H9 (cell line): Measurements from ENCODE around the gene PSMB7. TPM values are rescaled to one million over a fixed set of nuclear protein-coding genes. Genes with fewer than 3 reads are reported as not detected.

Experiments
- DNase-seq: peaks from one replicate; pipeline ENCODE4 v3.0.0-alpha.2; 2017
- H2AFZ ChIP-seq: one replicate; pipeline ENCODE4 v1.6.1; 2013; ENCODE audit warnings: mild to moderate bottlenecking, low read length, control low read depth, moderate library complexity
- H2AK5ac ChIP-seq: 2 replicates; pipeline ENCODE4 v1.6.1; 2013; ENCODE audit warnings: low read length, control low read depth, mixed read lengths; ENCODE audit not compliant: insufficient read length
- H2BK120ac ChIP-seq: one replicate; pipeline ENCODE4 v1.6.1; 2013; ENCODE audit warnings: low read depth, mild to moderate bottlenecking, low read length, control low read depth, inconsistent platforms; ENCODE audit not compliant: poor library complexity, severe bottlenecking
- H2BK12ac ChIP-seq: 2 replicates; pipeline ENCODE4 v1.6.1; 2013; ENCODE audit warnings: low read length, control low read depth, mixed read lengths, low read depth; ENCODE audit not compliant: insufficient read length
- H2BK15ac ChIP-seq: 2 replicates; pipeline ENCODE4 v1.6.1; 2013; ENCODE audit warnings: low read depth, low read length, control low read depth
- H2BK20ac ChIP-seq: one replicate; pipeline ENCODE4 v1.6.1; 2013; ENCODE audit warnings: low read depth, mild to moderate bottlenecking, low read length, control low read depth, inconsistent platforms; ENCODE audit not compliant: poor library complexity, severe bottlenecking
- H2BK5ac ChIP-seq: 2 replicates; pipeline ENCODE4 v1.6.1; 2013; ENCODE audit warnings: low read length, control low read depth, mixed read lengths; ENCODE audit not compliant: insufficient read length
- H3K14ac ChIP-seq: 2 replicates; pipeline ENCODE4 v1.6.1; 2013; ENCODE audit warnings: low read length, control low read depth; ENCODE audit not compliant: insufficient read depth
- H3K18ac ChIP-seq: 2 replicates; pipeline ENCODE4 v1.6.1; 2013; ENCODE audit warnings: low read depth, mild to moderate bottlenecking, mixed read lengths, low read length, control low read depth; ENCODE audit not compliant: insufficient read length
- H3K23ac ChIP-seq: 2 replicates; pipeline ENCODE4 v1.6.1; 2013; ENCODE audit warnings: low read length, control low read depth, mixed read lengths, low read depth; ENCODE audit not compliant: insufficient read length
- H3K23me2 ChIP-seq: 2 replicates; pipeline ENCODE4 v1.6.1; 2013; ENCODE audit warnings: low read depth, mild to moderate bottlenecking, mixed read lengths, low read length, control low read depth; ENCODE audit not compliant: insufficient read length, poor library complexity, severe bottlenecking
- H3K27ac ChIP-seq: 2 replicates; pipeline ENCODE4 v1.5.1; 2013; ENCODE audit warnings: low read length, control low read depth, mixed read lengths, low read depth; ENCODE audit not compliant: insufficient read length
- H3K27me3 ChIP-seq: 2 replicates; pipeline ENCODE4 v1.6.1; 2013; ENCODE audit warnings: low read length, control low read depth, inconsistent platforms; ENCODE audit not compliant: insufficient read depth
- H3K4ac ChIP-seq: 2 replicates; pipeline ENCODE4 v1.6.1; 2013; ENCODE audit warnings: low read depth, mild to moderate bottlenecking, control low read depth, inconsistent platforms, low read length, moderate library complexity
- H3K4me1 ChIP-seq: 2 replicates; pipeline ENCODE4 v1.6.1; 2013; ENCODE audit warnings: low read length, control low read depth, inconsistent platforms; ENCODE audit not compliant: insufficient read depth
- H3K4me2 ChIP-seq: 2 replicates; pipeline ENCODE4 v1.6.1; 2013; ENCODE audit warnings: low read length, control low read depth, mixed read lengths; ENCODE audit not compliant: insufficient read length, insufficient read depth
- H3K56ac ChIP-seq: 2 replicates; pipeline ENCODE4 v1.6.1; 2013; ENCODE audit warnings: low read depth, mild to moderate bottlenecking, mixed read lengths, low read length, control low read depth; ENCODE audit not compliant: insufficient read length
- H3K79me1 ChIP-seq: 2 replicates; pipeline ENCODE4 v1.6.1; 2013; ENCODE audit warnings: low read depth, mild to moderate bottlenecking, moderate library complexity, low read length, control low read depth, inconsistent platforms; ENCODE audit not compliant: insufficient read depth, poor library complexity, severe bottlenecking
- H3K79me2 ChIP-seq: 2 replicates; pipeline ENCODE4 v1.6.1; 2013; ENCODE audit warnings: low read length, control low read depth, inconsistent platforms; ENCODE audit not compliant: insufficient read depth
- H3K9ac ChIP-seq: 2 replicates; pipeline ENCODE4 v1.6.1; 2013; ENCODE audit warnings: low read length, control low read depth, mixed read lengths; ENCODE audit not compliant: insufficient read length; ENCODE audit errors: extremely low read depth
- H3K9me3 ChIP-seq: one replicate; pipeline ENCODE4 v1.6.1; 2013; ENCODE audit warnings: low read depth, low read length, inconsistent platforms; ENCODE audit not compliant: control insufficient read depth
- H3T11ph ChIP-seq: one replicate; pipeline ENCODE4 v1.6.1; 2013; ENCODE audit warnings: mild to moderate bottlenecking, low read length, control low read depth, inconsistent platforms
- H4K20me1 ChIP-seq: one replicate; pipeline ENCODE4 v1.6.1; 2013; ENCODE audit not compliant: control insufficient read depth, insufficient read length, insufficient read depth
- H4K5ac ChIP-seq: 2 replicates; pipeline ENCODE4 v1.6.1; 2013; ENCODE audit warnings: low read depth, mild to moderate bottlenecking, mixed read lengths, low read length, control low read depth; ENCODE audit not compliant: insufficient read length
- H4K8ac ChIP-seq: replicated peaks from 2 replicates; pipeline ENCODE4 v1.6.1; 2013; ENCODE audit warnings: low read length, control low read depth, mixed read lengths, low read depth; ENCODE audit not compliant: insufficient read length
- H4K91ac ChIP-seq: 2 replicates; pipeline ENCODE4 v1.6.1; 2013; ENCODE audit warnings: low read depth, mild to moderate bottlenecking, moderate library complexity, mixed read lengths, low read length, control low read depth; ENCODE audit not compliant: insufficient read length
- H3K27ac Mint-ChIP-seq, 3 experiments: 2 replicates in 2 of 3; 3 replicates in 1 of 3; pipeline ENCODE4 v1.8.0; 2020 to 2021; ENCODE audit warnings: mixed read lengths in 3 of 3, mild to moderate bottlenecking in 1 of 3, moderate library complexity in 1 of 3
- H3K27me3 Mint-ChIP-seq: 2 replicates; pipeline ENCODE4 v1.8.0; 2021; ENCODE audit warnings: low read depth, mild to moderate bottlenecking, moderate library complexity, mixed read lengths
- H3K36me3 Mint-ChIP-seq, 3 experiments: 2 replicates in 2 of 3; 3 replicates in 1 of 3; pipeline ENCODE4 v1.8.0; 2020 to 2021; ENCODE audit warnings: low read depth in 3 of 3, mixed read lengths in 3 of 3; ENCODE audit not compliant: insufficient read depth in 1 of 3
- H3K4me1 Mint-ChIP-seq, 2 experiments: 2 replicates each; pipeline ENCODE4 v1.8.0; 2020; ENCODE audit warnings: mixed read lengths in 2 of 2
- H3K4me3 Mint-ChIP-seq, 2 experiments: 2 replicates in 1 of 2; 3 replicates in 1 of 2; pipeline ENCODE4 v1.8.0; 2020 to 2021; ENCODE audit warnings: mild to moderate bottlenecking in 2 of 2, mixed read lengths in 2 of 2, moderate library complexity in 1 of 2
- H3K9me3 Mint-ChIP-seq, 2 experiments: 2 replicates in 1 of 2; 3 replicates in 1 of 2; pipeline ENCODE4 v1.8.0; 2020; ENCODE audit warnings: mild to moderate bottlenecking in 2 of 2, mixed read lengths in 2 of 2, moderate library complexity in 1 of 2
- WGBS: extraction: QIAGEN DNeasy Blood & Tissue Kit; methylation state at CpG from one replicate; pipeline ENCODE4 v1.1.7; 2013; ENCODE audit warnings: missing lambda C conversion rate, low lambda C conversion rate, mixed read lengths; ENCODE audit not compliant: insufficient read length; ENCODE audit errors: extremely low coverage; 5-methylcytosine and 5-hydroxymethylcytosine counted together
- total RNA-seq: library from RNA; stranded (reverse); gene quantifications from 2 replicates; pipeline ENCODE4 v1.2.1, GENCODE V29; 2021
- TF ChIP-seq, protein P1 (sequence below): fragments of 200-600 bp; sonication (generic); conservative IDR thresholded peaks from 3 replicates; pipeline ENCODE4 v1.8.0; 2021; ENCODE audit warnings: antibody characterized with exemption, mild to moderate bottlenecking

Gene PSMB7
- total RNA-seq, 1 experiment from 2014 or later: 209 TPM

DNA sequence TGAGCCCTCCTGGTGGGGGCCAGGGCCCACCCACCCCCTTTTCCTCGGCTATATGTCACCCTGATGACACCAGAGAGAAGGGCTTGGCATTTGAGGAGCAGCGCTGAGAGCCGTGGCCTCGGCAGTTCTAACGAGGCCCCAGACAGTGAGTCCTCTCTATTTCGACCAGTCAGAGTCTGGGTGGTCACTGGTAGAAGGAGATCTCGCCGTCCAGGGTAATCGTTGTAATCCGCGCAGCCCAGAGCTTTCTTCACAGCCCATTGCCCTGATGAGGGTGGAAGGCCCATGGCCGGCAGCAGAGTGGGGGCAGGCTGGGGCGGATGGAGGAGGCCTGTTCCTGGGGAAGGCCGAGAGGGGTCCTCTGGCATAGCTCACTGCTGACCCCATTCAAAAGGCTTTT lies 70.2 kb downstream of the PSMB7 start:
- no peaks in the 10 kb centered on the region for H3K9me3 Mint-ChIP-seq
- H3K23ac ChIP-seq: no peak overlapping the region
- H3K23me2 ChIP-seq: no peaks in the 10 kb centered on the region
- no peak overlapping the region for H2AK5ac ChIP-seq
- H3T11ph ChIP-seq: no peak overlapping the region
- H2BK15ac ChIP-seq: no peak overlapping the region
- no peaks in the 10 kb centered on the region; the same call in 1 of the 2 replicates for H3K27me3 Mint-ChIP-seq
- H3K56ac ChIP-seq: no peak overlapping the region
- H4K20me1 ChIP-seq: no peaks in the 10 kb centered on the region
- no peaks in the 10 kb centered on the region; the same call in 1 of the 2 replicates for H3K4me1 ChIP-seq
- no peak overlapping the region for H2BK12ac ChIP-seq
- no peak overlapping the region for H3K27ac ChIP-seq
- H3K79me2 ChIP-seq: no peaks in the 10 kb centered on the region
- H3K4me1 Mint-ChIP-seq: peaks cover 13 to 21% of the 10 kb centered on the region in 2 experiments
- no peak overlapping the region for H2AFZ ChIP-seq
- no CpG with 5 or more reads among the region's 14 CpGs for WGBS
- H3K9me3 ChIP-seq: no peaks in the 10 kb centered on the region
- no peaks in the 10 kb centered on the region for H3K79me1 ChIP-seq
- no peak overlapping the region for H2BK20ac ChIP-seq
- no peak overlapping the region for H3K4ac ChIP-seq
- no peak overlapping the region for H3K14ac ChIP-seq
- no peak overlapping the region for H4K5ac ChIP-seq
- no peak for DNase-seq
- H4K8ac ChIP-seq: no peak overlapping the region
- peaks cover 5 to 12% (median 12%) of the 10 kb centered on the region in 3 experiments for H3K36me3 Mint-ChIP-seq
- H3K9ac ChIP-seq: no peak overlapping the region
- H2BK120ac ChIP-seq: no peak overlapping the region
- no peak overlapping the region for H3K4me2 ChIP-seq
- H3K27me3 ChIP-seq: no peaks in the 10 kb centered on the region
- H4K91ac ChIP-seq: no peak overlapping the region
- H3K4me3 Mint-ChIP-seq: no peak overlapping the region
- TF ChIP-seq, protein P1, sequence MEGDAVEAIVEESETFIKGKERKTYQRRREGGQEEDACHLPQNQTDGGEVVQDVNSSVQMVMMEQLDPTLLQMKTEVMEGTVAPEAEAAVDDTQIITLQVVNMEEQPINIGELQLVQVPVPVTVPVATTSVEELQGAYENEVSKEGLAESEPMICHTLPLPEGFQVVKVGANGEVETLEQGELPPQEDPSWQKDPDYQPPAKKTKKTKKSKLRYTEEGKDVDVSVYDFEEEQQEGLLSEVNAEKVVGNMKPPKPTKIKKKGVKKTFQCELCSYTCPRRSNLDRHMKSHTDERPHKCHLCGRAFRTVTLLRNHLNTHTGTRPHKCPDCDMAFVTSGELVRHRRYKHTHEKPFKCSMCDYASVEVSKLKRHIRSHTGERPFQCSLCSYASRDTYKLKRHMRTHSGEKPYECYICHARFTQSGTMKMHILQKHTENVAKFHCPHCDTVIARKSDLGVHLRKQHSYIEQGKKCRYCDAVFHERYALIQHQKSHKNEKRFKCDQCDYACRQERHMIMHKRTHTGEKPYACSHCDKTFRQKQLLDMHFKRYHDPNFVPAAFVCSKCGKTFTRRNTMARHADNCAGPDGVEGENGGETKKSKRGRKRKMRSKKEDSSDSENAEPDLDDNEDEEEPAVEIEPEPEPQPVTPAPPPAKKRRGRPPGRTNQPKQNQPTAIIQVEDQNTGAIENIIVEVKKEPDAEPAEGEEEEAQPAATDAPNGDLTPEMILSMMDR: no peak
- H3K27ac Mint-ChIP-seq: peak overlapping the region in 2 of 3 experiments; percentile 73 to 89; a peak in 3 of 7 replicates
- H2BK5ac ChIP-seq: no peak overlapping the region
- H3K18ac ChIP-seq: no peak overlapping the region
